Measurements from ENCODE around the gene ILF3. TPM values are rescaled to one million over a fixed set of nuclear protein-coding genes. Genes with fewer than 3 reads are reported as not detected.

Gene ILF3
- total RNA-seq, 2 experiments from 2014 or later = 433 to 570 TPM

DNA sequence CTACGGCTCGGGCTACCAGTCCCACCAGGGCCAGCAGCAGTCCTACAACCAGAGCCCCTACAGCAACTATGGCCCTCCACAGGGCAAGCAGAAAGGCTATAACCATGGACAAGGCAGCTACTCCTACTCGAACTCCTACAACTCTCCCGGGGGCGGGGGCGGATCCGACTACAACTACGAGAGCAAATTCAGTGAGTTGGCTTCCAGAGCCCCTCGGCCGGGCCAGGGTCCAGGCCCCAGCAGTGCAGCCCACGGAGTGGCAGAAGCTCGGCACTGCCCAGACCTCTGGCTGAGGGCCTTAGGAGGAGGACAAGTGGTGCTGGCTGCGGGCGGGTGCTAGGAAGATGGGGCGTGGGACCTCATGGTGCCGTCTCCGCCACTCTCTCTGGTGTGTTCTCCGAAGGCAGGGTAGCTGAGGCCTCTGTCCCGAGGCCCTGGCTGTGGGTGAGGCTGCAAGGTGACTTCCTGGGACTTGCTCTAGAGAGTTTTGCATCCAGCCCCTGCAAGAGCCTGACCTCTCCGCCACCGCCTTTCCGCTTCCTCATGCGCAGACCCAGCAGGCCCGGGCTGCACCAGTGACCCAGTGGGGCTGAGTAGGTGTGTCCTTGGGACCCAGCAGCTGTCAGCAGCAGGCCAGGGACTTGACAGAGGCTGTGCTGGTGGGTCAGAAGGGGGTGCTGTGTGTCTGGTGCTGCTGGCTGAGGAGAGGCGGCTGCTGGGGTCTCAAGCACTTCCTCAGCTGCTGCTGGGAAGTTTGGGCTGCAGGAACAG, 33.6 kb downstream of the ILF3 start:
- H3K36me3 Mint-ChIP-seq (ENCODE audit: low read depth) = peaks cover 51% of the 10 kb centered on the region
- H3K27ac Mint-ChIP-seq = no peak overlapping the region
- H3K4me1 Mint-ChIP-seq = no peaks in the 10 kb centered on the region
- POLR2A ChIA-PET = interaction anchor here (0.5 to 1.4 kb wide), 2 partner anchors 17 to 29 kb away, joined by 3 read pairs; no protein-coding TSS in a partner anchor
- ATAC-seq (no peak), DNase-seq (no peak)
- H3K4me3 Mint-ChIP-seq = no peak overlapping the region
- no peaks in the 10 kb centered on the region for H3K27me3 Mint-ChIP-seq
- intact Hi-C loops (cut with DNase I, micrococcal nuclease) = no loop called here
- H3K9me3 Mint-ChIP-seq (ENCODE audit: low read depth) = no peaks in the 10 kb centered on the region
- CTCF ChIA-PET = interaction anchor here (1.0 kb wide), 1 partner anchor 10 kb away, joined by 7 read pairs; no protein-coding TSS in a partner anchor

DNA sequence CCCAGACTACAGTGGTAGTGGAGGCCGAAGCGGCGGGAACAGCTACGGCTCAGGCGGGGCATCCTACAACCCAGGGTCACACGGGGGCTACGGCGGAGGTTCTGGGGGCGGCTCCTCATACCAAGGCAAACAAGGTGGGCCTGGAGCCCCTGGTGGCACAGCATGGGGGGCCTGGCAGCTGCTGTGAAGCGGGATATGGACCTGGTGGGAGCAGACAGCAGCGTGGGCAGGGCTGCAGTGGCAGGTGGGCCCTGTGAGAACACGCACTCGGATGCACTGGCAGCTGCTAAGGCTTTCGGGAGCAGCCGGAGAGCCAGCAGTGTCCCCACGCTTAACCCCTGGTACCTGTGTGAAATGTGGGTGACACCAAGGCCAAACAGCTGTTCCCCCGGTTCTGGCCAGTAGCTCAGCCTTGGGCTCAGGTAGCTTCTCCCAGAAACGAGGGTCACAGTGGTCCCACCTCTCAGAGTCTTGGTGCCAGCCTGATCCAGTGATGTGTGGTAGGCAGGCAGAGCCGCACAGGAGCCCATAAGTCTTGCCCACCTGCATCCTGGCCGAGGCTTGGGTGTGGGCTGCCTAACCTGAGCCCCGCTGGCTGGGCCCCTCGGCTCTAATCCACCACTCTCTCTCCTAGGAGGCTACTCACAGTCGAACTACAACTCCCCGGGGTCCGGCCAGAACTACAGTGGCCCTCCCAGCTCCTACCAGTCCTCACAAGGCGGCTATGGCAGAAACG, 34.6 kb downstream of the ILF3 start:
- intact Hi-C loops (cut with DNase I, micrococcal nuclease) = no loop called here
- Mint-ChIP-seq H3K36me3 (ENCODE audit: low read depth) (peaks cover 49% of the 10 kb centered on the region), H3K27ac (no peak overlapping the region)

DNA sequence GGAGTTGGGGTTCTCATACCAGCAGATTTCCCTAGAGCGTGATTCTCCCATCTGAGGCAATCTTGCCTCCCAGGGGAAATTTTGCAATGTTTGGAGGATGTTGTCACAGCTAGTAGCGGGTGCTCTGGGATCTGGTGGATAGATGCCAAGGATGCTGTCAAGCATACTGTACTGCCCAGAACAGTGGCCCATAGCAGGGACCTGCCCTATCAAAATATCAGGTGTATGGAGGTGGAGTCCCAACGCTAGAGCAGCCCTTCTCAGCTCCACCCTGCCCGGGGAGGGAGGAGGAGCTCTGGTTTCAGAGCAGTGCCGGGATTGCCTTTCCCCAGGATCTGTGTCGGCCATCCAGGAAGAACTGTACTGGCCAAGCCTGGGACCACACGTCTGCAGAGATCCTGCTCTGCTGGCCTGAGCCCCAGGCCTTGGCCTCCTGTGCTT, 36.2 kb downstream of the ILF3 start:
- ChIA-PET POLR2A (no interaction called here), CTCF (interaction anchor here (0.8 to 1.4 kb wide), 3 partner anchors 11 to 27 kb away, joined by 3 to 5 read pairs (median 3); partner anchors contain the start of genes DNM2 and QTRT1)
- Mint-ChIP-seq H3K36me3 (ENCODE audit: low read depth) (peaks cover 38% of the 10 kb centered on the region), H3K4me1 (peaks cover 5% of the 10 kb centered on the region), H3K4me3 (no peak overlapping the region), H3K9me3 (ENCODE audit: low read depth) (no peaks in the 10 kb centered on the region), H3K27me3 (no peaks in the 10 kb centered on the region), H3K27ac (no peak overlapping the region)
- ATAC-seq (no peak), DNase-seq (no peak)
- intact Hi-C loops (cut with DNase I, micrococcal nuclease) = loop anchor here in 1 of 2 experiments (10.0 kb wide), 1 partner anchor 186 kb away; the partner anchor contains the start of gene KEAP1

More for the DNA sequence above, 34.6 kb downstream of the ILF3 start:
- ATAC-seq (no peak), DNase-seq (no peak)
- H3K9me3 Mint-ChIP-seq (ENCODE audit: low read depth) = no peaks in the 10 kb centered on the region
- no peaks in the 10 kb centered on the region for H3K4me1 Mint-ChIP-seq
- no peaks in the 10 kb centered on the region for H3K27me3 Mint-ChIP-seq
- ChIA-PET CTCF (interaction anchor here (0.6 to 1.6 kb wide), 3 partner anchors 11 to 107 kb away, joined by 3 to 4 read pairs (median 3); partner anchors contain the start of gene QTRT1), POLR2A (interaction anchor here (0.5 to 1.4 kb wide), 2 partner anchors 18 to 26 kb away, joined by 3 read pairs; no protein-coding TSS in a partner anchor)
- no peak overlapping the region for H3K4me3 Mint-ChIP-seq

DNA sequence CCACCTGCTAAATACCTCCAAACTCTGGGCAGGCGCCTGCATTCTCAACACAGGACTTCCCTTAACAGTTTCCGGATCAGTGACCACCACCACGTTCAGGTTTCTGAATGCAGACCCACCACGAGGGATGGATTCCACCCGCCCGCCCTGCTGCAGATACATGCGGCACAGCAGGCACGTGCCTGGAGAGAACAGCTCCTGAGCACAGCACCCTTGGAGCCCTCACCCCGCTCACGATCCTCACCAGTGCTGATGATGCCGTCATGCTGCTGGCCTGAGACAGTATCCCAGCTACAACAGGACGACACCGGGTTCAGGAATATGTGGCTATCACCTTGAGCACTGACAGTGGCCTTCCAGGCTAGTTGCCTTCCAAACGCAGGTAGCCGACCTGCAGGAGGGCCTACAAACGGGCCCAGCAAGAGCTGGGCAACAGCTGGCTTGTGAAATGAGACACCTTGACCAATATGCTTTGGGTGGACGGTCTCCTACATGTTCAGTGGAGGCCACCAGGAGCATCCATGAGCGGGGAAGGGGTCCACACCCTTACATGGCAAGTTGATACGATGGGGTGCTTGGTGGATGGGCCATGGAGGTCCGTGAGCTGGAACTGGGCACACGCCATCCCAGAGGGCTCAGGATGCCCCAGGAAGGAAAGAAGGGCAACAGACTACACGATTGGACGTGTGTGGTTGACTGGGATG, 37.2 kb downstream of the ILF3 start:
- intact Hi-C loops (cut with DNase I, micrococcal nuclease) = loop anchor here in 1 of 2 experiments (10.0 kb wide), 1 partner anchor 187 kb away; the partner anchor contains the start of gene KEAP1
- no peaks in the 10 kb centered on the region for H3K27me3 Mint-ChIP-seq
- H3K9me3 Mint-ChIP-seq (ENCODE audit: low read depth) = no peaks in the 10 kb centered on the region
- no peak for ATAC-seq
- H3K4me1 Mint-ChIP-seq = peaks cover 13% of the 10 kb centered on the region
- H3K4me3 Mint-ChIP-seq = no peak overlapping the region
- H3K36me3 Mint-ChIP-seq (ENCODE audit: low read depth) = peaks cover 33% of the 10 kb centered on the region
- no peak for DNase-seq
- ChIA-PET CTCF (interaction anchor here (0.8 to 1.0 kb wide), 2 partner anchors 10 to 26 kb away, joined by 3 read pairs; partner anchors contain the start of genes DNM2 and QTRT1), POLR2A (no interaction called here)
- H3K27ac Mint-ChIP-seq = no peak overlapping the region

DNA sequence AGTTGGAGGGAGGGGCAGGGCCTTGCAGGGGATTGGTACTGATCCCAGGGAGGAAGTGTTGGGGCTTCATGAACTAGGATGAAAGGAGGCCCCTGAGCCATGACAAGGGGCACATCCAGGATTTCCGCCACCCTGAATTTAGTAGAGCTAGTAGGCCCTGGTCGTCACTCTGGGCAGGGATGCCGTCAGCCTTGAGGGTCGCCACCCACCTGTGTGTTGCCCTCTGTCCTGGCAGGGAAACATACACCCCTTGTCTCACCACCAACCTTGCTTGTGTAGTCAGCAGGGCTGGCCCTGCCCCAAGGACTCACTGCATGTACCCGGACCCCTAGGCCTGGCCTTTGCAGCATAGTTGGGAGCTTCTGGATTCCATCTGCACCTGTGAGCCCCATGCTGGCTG, 37.7 kb downstream of the ILF3 start:
- CTCF ChIA-PET = interaction anchor here (0.6 to 1.0 kb wide), 4 partner anchors 11 to 111 kb away, joined by 3 to 4 read pairs (median 3); partner anchors contain the start of gene DNM2
- H3K4me1 Mint-ChIP-seq = peaks cover 13% of the 10 kb centered on the region
- peaks cover 32% of the 10 kb centered on the region for H3K36me3 Mint-ChIP-seq (ENCODE audit: low read depth)
- no peak overlapping the region for H3K4me3 Mint-ChIP-seq
- intact Hi-C loops (cut with DNase I, micrococcal nuclease) = loop anchor here in 1 of 2 experiments (10.0 kb wide), 1 partner anchor 187 kb away; the partner anchor contains the start of gene KEAP1
- POLR2A ChIA-PET = no interaction called here
- DNase-seq (no peak), ATAC-seq (no peak)
- no peak overlapping the region for H3K27ac Mint-ChIP-seq
- H3K9me3 Mint-ChIP-seq (ENCODE audit: low read depth) = no peaks in the 10 kb centered on the region
- no peaks in the 10 kb centered on the region for H3K27me3 Mint-ChIP-seq

DNA sequence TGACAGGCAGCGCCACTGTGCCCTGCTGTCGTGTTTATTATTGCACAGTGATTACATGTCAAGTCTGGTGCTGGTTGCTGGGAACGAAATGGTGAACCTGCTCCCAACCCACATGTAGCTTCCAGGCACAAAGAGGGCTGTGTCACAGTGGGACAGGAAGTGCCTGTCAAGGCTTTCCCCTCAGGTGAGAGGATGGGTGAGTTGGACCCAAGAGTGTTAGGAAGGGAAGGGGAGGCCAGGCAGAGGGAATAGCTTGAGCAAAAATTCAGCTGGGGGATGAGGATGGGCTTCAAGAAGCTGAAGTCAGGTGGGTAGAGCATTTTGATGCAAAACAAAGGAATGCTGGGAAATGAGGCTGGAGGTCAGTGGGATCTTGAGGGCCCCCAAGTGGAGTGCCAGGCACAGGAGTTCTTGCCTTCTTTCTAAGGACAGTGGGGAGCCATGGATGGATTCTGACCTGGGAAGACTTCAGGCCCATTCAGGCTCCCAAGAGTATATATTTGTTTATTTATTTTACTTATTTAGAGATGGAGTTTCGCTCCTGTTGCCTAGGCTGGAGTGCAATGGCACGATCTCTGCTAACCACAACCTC, 38.6 kb downstream of the ILF3 start:
- H3K27ac Mint-ChIP-seq = peak overlapping the region; percentile 21
- DNase-seq (no peak), ATAC-seq (no peak)
- peaks cover 13% of the 10 kb centered on the region for H3K4me1 Mint-ChIP-seq
- peaks cover 30% of the 10 kb centered on the region for H3K36me3 Mint-ChIP-seq (ENCODE audit: low read depth)
- intact Hi-C loops (cut with DNase I, micrococcal nuclease) = loop anchor here in 1 of 2 experiments (10.0 kb wide), 1 partner anchor 188 kb away; the partner anchor contains the start of gene KEAP1
- no peaks in the 10 kb centered on the region for H3K9me3 Mint-ChIP-seq (ENCODE audit: low read depth)
- H3K27me3 Mint-ChIP-seq = no peaks in the 10 kb centered on the region
- ChIA-PET CTCF (interaction anchor here (0.6 to 0.9 kb wide), 4 partner anchors 11 to 112 kb away, joined by 3 to 6 read pairs (median 4); no protein-coding TSS in a partner anchor), POLR2A (no interaction called here)
- H3K4me3 Mint-ChIP-seq = no peak overlapping the region

DNA sequence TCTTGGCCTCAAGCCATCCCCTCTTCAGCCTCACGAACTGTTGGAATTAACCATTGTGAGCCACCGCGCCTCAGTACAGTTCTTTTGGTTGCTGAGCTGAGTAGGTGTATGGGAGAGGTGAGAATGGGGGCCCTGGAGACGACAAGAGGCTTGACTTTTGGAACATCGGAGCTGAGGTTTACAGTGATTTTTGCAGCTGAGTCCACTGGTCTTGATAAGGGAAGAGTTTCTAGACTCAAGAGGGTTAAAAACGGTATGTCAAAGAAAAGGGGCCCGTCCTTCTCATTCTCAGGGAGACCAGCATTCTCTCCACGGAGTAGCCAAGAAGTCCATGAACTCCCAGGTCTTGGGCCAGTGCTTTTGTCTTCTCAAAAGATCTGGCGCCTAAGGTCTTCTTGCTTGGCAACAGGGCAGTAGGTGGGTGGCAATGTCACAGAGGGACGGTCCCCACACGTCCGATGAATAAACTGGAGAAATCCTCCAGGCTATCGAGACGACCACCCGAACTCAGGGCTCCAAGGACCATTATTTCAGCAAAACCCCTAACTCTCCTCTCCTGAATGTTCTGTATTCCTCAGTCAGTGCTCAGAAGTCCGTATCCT, 40.7 kb downstream of the ILF3 start:
- POLR2A ChIA-PET = interaction anchor here (0.6 to 1.0 kb wide), 2 partner anchors 42 to 65 kb away, joined by 3 read pairs; no protein-coding TSS in a partner anchor
- CTCF ChIA-PET = interaction anchor here (0.7 to 10.2 kb wide), 6 partner anchors 13 to 171 kb away, joined by 3 to 164 read pairs (median 4); no protein-coding TSS in a partner anchor
- Mint-ChIP-seq H3K36me3 (ENCODE audit: low read depth) (peaks cover 16% of the 10 kb centered on the region), H3K4me1 (peaks cover 13% of the 10 kb centered on the region), H3K27ac (no peak overlapping the region), H3K27me3 (no peaks in the 10 kb centered on the region), H3K4me3 (no peak overlapping the region), H3K9me3 (ENCODE audit: low read depth) (no peaks in the 10 kb centered on the region)
- DNase-seq (no peak), ATAC-seq (no peak)
- intact Hi-C loops (cut with DNase I, micrococcal nuclease) = loop anchor here (1.0 to 10.0 kb wide), 7 partner anchors 23 to 218 kb away; partner anchors contain the start of genes CDKN2D (in 1 of the 2), DNM2 (in 1 of the 2), ILF3 (in 1 of the 2) and KEAP1 (in 1 of the 2)

DNA sequence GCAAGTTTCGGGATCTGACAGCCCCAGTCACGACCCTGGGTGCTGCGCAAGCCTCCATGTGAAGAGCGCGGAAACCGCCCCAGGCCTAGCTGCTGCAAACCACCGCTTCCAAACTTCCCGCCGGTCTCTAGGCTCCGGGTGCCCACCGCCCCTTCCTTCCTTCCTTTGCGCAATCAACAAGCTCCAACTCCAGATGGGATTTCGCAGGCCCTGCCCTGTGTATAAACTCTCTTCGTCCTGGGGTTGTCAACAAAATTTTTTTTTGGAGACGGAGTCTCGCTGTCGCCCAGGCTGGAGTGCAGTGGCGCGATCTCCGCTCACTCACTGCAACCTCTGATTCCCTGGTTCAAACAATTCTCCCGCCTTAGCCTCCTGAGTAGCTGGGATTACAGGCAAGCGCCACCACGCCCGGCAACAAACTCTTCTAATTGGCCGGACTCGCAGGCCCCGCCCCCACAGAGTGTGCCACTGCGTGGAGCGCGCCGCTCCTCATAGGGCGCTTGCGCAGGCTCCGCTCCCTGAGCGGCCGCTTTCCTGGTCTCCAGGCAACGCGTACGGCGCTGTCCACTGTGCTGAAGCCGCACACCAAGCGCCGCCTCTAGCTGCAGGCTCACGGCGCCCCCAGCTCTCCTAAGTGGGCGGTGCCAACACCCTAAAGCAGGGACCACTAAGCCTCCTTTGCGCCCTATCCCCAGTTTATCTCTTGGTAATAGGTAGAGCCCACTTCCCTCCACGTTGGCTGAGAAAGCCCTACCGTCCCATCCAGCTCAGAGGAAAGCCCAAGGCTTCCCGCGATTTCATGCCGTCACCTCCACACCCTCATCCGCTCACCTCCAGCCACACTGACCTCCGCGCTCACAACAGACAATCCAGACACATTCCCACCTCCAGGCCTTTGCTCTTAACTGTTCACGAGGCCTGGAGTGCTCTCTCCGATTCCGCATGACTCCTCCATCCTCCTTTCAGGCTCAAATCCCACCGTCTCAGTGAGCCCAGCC, 41.6 kb downstream of the ILF3 start:
- Mint-ChIP-seq H3K4me1 (peaks cover 13% of the 10 kb centered on the region), H3K27ac (no peak overlapping the region), H3K9me3 (ENCODE audit: low read depth) (no peaks in the 10 kb centered on the region), H3K27me3 (no peaks in the 10 kb centered on the region), H3K4me3 (peak overlapping the region; percentile 59), H3K36me3 (ENCODE audit: low read depth) (peaks cover 9% of the 10 kb centered on the region)
- intact Hi-C loops (cut with DNase I, micrococcal nuclease) = loop anchor here (1.0 to 10.0 kb wide), 7 partner anchors 23 to 218 kb away; partner anchors contain the start of genes CDKN2D (in 1 of the 2), DNM2 (in 1 of the 2), ILF3 (in 1 of the 2) and KEAP1 (in 1 of the 2)
- peak; percentile 95 for DNase-seq
- ATAC-seq = peak; percentile 99
- POLR2A ChIA-PET = interaction anchor here (0.6 to 1.5 kb wide), 4 partner anchors 15 to 114 kb away, joined by 3 to 7 read pairs (median 4); no protein-coding TSS in a partner anchor
- CTCF ChIA-PET = interaction anchor here (0.5 to 10.2 kb wide), 10 partner anchors 22 to 197 kb away, joined by 3 to 164 read pairs (median 3); partner anchors contain the start of gene DNM2

All from activated CD4-positive, alpha-beta T cell treated with anti-CD3 and anti-CD28 coated beads for 36 hours (primary cell).